Upper lobe of left lung (tissue), 4 donors: ENCODE results near the gene LRP2BP.

ENCODE experiments used
- CTCF ChIP-seq, 6 experiments: fragments of 450-650 bp in 4 of 6; fragments of 200-600 bp in 2 of 6; sonication (generic) in 2 of 6; IDR thresholded peaks; one replicate each; pipeline ENCODE4 v1.5.1; 2016 to 2019; ENCODE audit warnings: antibody characterized with exemption in 6 of 6
- EP300 ChIP-seq, 4 donors: sonication (generic); formaldehyde crosslinking; IDR thresholded peaks; one replicate each; pipeline ENCODE4 v1.5.1; 2017; ENCODE audit warnings: antibody characterized with exemption in 4 of 4, control low read depth in 2 of 4
- POLR2A ChIP-seq, 4 donors: fragments of 450-650 bp; IDR thresholded peaks; one replicate each; pipeline ENCODE4 v1.5.1; 2016 to 2017; ENCODE audit warnings: antibody characterized with exemption in 4 of 4, mild to moderate bottlenecking in 2 of 4

GRCh38 chr4:185411849-185412248 lies 16.1 kb upstream of the LRP2BP start:
- TF ChIP-seq CTCF (IDR thresholded peaks at IDR 0.05) (no peak), POLR2A (IDR thresholded peaks at IDR 0.05) (no peak), EP300 (IDR thresholded peaks at IDR 0.05) (no peak)
